Measurements from ENCODE around the gene TXNRD2.

- TF ChIP-seq, protein P1, sequence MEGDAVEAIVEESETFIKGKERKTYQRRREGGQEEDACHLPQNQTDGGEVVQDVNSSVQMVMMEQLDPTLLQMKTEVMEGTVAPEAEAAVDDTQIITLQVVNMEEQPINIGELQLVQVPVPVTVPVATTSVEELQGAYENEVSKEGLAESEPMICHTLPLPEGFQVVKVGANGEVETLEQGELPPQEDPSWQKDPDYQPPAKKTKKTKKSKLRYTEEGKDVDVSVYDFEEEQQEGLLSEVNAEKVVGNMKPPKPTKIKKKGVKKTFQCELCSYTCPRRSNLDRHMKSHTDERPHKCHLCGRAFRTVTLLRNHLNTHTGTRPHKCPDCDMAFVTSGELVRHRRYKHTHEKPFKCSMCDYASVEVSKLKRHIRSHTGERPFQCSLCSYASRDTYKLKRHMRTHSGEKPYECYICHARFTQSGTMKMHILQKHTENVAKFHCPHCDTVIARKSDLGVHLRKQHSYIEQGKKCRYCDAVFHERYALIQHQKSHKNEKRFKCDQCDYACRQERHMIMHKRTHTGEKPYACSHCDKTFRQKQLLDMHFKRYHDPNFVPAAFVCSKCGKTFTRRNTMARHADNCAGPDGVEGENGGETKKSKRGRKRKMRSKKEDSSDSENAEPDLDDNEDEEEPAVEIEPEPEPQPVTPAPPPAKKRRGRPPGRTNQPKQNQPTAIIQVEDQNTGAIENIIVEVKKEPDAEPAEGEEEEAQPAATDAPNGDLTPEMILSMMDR (conservative IDR thresholded peaks at IDR 0.05) = no peak
- TF ChIP-seq EZH2 (IDR thresholded peaks at IDR 0.05; ENCODE audit: low read depth) = no peak
Measured at GRCh38 chr22:19903031-19903430, 38.6 kb downstream of the TXNRD2 start.

All from PC-9 (cell line).